Suprapubic skin (tissue), 3 donors: ENCODE measurements around the gene COA5.

ENCODE experiments used
- POLR2AphosphoS5 ChIP-seq, 3 donors: sonication (generic); formaldehyde crosslinking; IDR thresholded peaks; one replicate each; pipeline ENCODE4 v1.6.1; 2017; ENCODE audit warnings: antibody characterized with exemption in 3 of 3
- TF ChIP-seq, protein P1 (sequence below), 2 donors: fragments of 200-600 bp in 1 of 2; fragments of 450-650 bp in 1 of 2; sonication (generic) in 1 of 2; IDR thresholded peaks; one replicate each; pipeline ENCODE4 v1.5.1; 2016 to 2019; ENCODE audit warnings: antibody characterized with exemption in 2 of 2, mild to moderate bottlenecking in 1 of 2, moderate library complexity in 1 of 2

DNA sequence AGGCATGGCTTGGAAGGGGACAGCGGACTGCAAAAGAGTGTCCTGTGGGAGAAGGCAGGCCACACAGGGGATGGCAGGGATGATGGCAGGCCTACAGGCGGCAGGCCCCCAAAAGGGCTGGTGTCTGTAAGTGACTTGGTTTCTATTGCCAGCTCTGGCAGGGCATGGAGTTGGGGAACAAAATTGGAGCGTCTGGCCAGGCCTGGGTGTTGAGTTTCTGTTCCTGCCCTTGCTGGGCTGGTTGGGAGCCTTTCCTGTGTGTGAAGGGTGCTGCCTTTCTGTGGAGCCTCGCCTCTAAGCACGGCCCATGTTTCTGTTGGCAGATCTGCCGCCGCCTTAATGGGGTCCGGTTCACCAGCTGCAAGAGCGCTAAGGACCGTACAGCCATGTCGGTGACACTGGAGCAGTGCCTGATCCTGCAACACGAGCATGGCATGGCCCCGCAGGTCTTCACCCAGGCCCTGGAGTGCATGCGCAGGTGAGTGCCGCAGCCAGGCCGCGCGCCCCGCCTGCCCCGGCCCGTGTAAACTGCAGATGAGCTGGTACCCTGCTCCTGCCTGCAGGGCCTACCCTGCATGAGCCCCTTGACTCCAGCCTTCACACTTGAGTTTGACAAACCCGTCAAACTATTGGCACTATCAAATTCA lies 31.5 kb downstream of the COA5 start:
- TF ChIP-seq, protein P1, sequence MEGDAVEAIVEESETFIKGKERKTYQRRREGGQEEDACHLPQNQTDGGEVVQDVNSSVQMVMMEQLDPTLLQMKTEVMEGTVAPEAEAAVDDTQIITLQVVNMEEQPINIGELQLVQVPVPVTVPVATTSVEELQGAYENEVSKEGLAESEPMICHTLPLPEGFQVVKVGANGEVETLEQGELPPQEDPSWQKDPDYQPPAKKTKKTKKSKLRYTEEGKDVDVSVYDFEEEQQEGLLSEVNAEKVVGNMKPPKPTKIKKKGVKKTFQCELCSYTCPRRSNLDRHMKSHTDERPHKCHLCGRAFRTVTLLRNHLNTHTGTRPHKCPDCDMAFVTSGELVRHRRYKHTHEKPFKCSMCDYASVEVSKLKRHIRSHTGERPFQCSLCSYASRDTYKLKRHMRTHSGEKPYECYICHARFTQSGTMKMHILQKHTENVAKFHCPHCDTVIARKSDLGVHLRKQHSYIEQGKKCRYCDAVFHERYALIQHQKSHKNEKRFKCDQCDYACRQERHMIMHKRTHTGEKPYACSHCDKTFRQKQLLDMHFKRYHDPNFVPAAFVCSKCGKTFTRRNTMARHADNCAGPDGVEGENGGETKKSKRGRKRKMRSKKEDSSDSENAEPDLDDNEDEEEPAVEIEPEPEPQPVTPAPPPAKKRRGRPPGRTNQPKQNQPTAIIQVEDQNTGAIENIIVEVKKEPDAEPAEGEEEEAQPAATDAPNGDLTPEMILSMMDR (IDR thresholded peaks at IDR 0.05) = no peak
- TF ChIP-seq POLR2AphosphoS5 (IDR thresholded peaks at IDR 0.05) = no peak
